ENCODE results near the gene GLS. TPM values are rescaled to one million over a fixed set of nuclear protein-coding genes. Genes with fewer than 3 reads are reported as not detected.

GLS gene
- total RNA-seq, 1 experiment from 2014 or later: 97.4 TPM

DNA sequence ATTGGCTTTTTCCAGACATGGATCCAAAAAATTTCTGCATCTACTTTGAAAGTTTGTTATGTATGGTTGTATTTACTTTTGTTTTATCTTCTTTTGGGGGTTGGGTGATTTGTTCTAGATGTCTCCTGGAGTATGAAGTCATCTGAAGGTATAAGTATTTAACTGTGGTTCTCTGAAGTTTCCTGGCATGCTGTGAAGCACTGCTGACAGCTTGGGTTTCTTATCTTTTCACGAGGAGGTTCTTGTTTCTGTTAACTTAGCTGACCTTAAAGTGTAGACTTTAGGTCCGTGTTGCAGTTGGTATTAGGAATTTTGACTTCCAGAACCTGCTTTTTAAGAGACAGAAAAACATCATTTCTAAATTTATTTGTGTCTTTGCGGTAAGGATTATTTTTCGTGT, 15.9 kb downstream of the GLS start:
- CTCF ChIA-PET: no interaction called here
- BruUV-seq (replicated peaks): no TSS peak

More for the DNA sequence above, 15.9 kb downstream of the GLS start:
- ATAC-seq (no peak), DNase-seq (ENCODE audit: low read depth, low spot score) (no peak)
- Histone ChIP-seq H3K9me3 (ENCODE audit: control insufficient read depth in 1 of 2, insufficient read depth in 1 of 2, low read depth in 1 of 2, low read length in 2 of 2) (no peaks in the 10 kb centered on the region), H3K4me2 (ENCODE audit: low read length) (no peak overlapping the region), H3K9me2 (ENCODE audit: insufficient read depth) (no peaks in the 10 kb centered on the region), H3K4me1 (ENCODE audit: control insufficient read depth in 1 of 2, insufficient read depth in 2 of 2, low read length in 2 of 2) (no peaks in the 10 kb centered on the region), H3K27me3 (ENCODE audit: insufficient read depth, low read length) (no peaks in the 10 kb centered on the region), H3K36me3 (ENCODE audit: control insufficient read depth in 1 of 2, insufficient read depth in 2 of 2, low read length in 2 of 2) (peaks cover 23 to 26% of the 10 kb centered on the region in 2 experiments), H2AFZ (ENCODE audit: low read depth, low read length, poor library complexity, severe bottlenecking) (no peak overlapping the region), H3K4me3 (replicated peaks in 1 of 2; ENCODE audit: low read depth in 1 of 2, low read length in 2 of 2) (no peak overlapping the region), H3K9ac (ENCODE audit: low read length) (no peak overlapping the region), H3K27ac (ENCODE audit: low read depth, low read length) (no peak overlapping the region), H4K20me1 (ENCODE audit: insufficient read depth) (no peaks in the 10 kb centered on the region), H3K79me2 (ENCODE audit: insufficient read depth, low read length) (peaks cover 48% of the 10 kb centered on the region)
- ChIA-PET RAD21 (ENCODE audit: low non-redundant PET in 1 of 2, low total read pairs in 2 of 2, uncharacterized antibody in 2 of 2, unreplicated experiment in 2 of 2) (no interaction called here), POLR2A (no interaction called here)
- intact Hi-C loops (cut with micrococcal nuclease): loop anchor here (2.0 kb wide), 1 partner anchor 100 kb away; no protein-coding TSS in a partner anchor
- TF ChIP-seq, protein P1, sequence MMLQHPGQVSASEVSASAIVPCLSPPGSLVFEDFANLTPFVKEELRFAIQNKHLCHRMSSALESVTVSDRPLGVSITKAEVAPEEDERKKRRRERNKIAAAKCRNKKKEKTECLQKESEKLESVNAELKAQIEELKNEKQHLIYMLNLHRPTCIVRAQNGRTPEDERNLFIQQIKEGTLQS (IDR thresholded peaks at IDR 0.05): no peak
- TF ChIP-seq, protein P2, sequence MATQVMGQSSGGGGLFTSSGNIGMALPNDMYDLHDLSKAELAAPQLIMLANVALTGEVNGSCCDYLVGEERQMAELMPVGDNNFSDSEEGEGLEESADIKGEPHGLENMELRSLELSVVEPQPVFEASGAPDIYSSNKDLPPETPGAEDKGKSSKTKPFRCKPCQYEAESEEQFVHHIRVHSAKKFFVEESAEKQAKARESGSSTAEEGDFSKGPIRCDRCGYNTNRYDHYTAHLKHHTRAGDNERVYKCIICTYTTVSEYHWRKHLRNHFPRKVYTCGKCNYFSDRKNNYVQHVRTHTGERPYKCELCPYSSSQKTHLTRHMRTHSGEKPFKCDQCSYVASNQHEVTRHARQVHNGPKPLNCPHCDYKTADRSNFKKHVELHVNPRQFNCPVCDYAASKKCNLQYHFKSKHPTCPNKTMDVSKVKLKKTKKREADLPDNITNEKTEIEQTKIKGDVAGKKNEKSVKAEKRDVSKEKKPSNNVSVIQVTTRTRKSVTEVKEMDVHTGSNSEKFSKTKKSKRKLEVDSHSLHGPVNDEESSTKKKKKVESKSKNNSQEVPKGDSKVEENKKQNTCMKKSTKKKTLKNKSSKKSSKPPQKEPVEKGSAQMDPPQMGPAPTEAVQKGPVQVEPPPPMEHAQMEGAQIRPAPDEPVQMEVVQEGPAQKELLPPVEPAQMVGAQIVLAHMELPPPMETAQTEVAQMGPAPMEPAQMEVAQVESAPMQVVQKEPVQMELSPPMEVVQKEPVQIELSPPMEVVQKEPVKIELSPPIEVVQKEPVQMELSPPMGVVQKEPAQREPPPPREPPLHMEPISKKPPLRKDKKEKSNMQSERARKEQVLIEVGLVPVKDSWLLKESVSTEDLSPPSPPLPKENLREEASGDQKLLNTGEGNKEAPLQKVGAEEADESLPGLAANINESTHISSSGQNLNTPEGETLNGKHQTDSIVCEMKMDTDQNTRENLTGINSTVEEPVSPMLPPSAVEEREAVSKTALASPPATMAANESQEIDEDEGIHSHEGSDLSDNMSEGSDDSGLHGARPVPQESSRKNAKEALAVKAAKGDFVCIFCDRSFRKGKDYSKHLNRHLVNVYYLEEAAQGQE (IDR thresholded peaks at IDR 0.05; ENCODE audit: low read depth): no peak
- TF ChIP-seq CEBPB (IDR thresholded peaks at IDR 0.05; ENCODE audit: low read depth) (no peak), RAD21 (IDR thresholded peaks at IDR 0.05; ENCODE audit: low read depth) (no peak), SP1 (IDR thresholded peaks at IDR 0.05; ENCODE audit: low read depth) (no peak), ZNF274 (IDR thresholded peaks at IDR 0.05; ENCODE audit: low read depth, low read length) (no peak), EGR1 (IDR thresholded peaks at IDR 0.05; ENCODE audit: low read depth) (no peak), EZH2 (IDR thresholded peaks at IDR 0.05) (no peak), ZFX (IDR thresholded peaks at IDR 0.05) (no peak), POLR2AphosphoS5 (IDR thresholded peaks at IDR 0.05; ENCODE audit: low read depth, low read length) (no peak), YY1 (IDR thresholded peaks at IDR 0.05; ENCODE audit: extremely low read depth, insufficient replicate concordance, low read depth, low read length) (no peak), JUND (IDR thresholded peaks at IDR 0.05) (no peak), EZH2phosphoT487 (IDR thresholded peaks at IDR 0.05; ENCODE audit: borderline replicate concordance) (no peak), POLR2A (IDR thresholded peaks at IDR 0.05; ENCODE audit: borderline replicate concordance, extremely low read depth, insufficient read depth, insufficient read length) (no peak), FOSL1 (IDR thresholded peaks at IDR 0.05; ENCODE audit: low read depth) (no peak)
- TF ChIP-seq, protein P3, sequence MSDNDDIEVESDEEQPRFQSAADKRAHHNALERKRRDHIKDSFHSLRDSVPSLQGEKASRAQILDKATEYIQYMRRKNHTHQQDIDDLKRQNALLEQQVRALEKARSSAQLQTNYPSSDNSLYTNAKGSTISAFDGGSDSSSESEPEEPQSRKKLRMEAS (IDR thresholded peaks at IDR 0.05): no peak

Data from HCT116 (cell line).